PC-3 (cell line): ENCODE data around the gene RFC3. TPM values are rescaled to one million over a fixed set of nuclear protein-coding genes. Genes with fewer than 3 reads are reported as not detected.

Source experiments
- ATAC-seq: fragments of 200-7000 bp; cut with Tn5 transposase; 2 replicates; pipeline ENCODE4 v1.9.1; 2020; ENCODE audit warnings: mild to moderate bottlenecking, moderate library complexity
- BruUV-seq: library from RNA; stranded (reverse); fragments of 400-500 nt; replicated peaks from 2 replicates; lab custom pipeline; 2021; lab: Mats Ljungman, UMichigan
- CTCF ChIA-PET: fragments of 300-600 bp; sonication (Branson Sonifier 250); formaldehyde crosslinking; loops from one replicate; lab custom pipeline; 2022; ENCODE audit warnings: antibody characterized with exemption; lab: Charles Lee
- POLR2A ChIA-PET: fragments of 300-600 bp; sonication (Branson Sonifier 250); formaldehyde crosslinking; loops from one replicate; lab custom pipeline; 2022; ENCODE audit warnings: antibody characterized with exemption; ENCODE audit not compliant: unreplicated experiment; lab: Charles Lee
- DNase-seq: peaks from one replicate; pipeline ENCODE4 v3.0.0-alpha.2; 2015
- H2AFZ ChIP-seq: fragments of 300-600 bp; sonication (generic); 2 replicates; pipeline ENCODE4 v1.6.0; 2016; ENCODE audit warnings: antibody characterized with exemption, low read length
- H3F3A ChIP-seq: fragments of 300-600 bp; sonication (generic); one replicate; pipeline ENCODE4 v1.6.0; 2017; ENCODE audit warnings: antibody characterized with exemption, low read length, control low read depth, mild to moderate bottlenecking; ENCODE audit not compliant: unreplicated experiment
- H3K27ac ChIP-seq: fragments of 300-600 bp; sonication (generic); 2 replicates; pipeline ENCODE4 v1.5.1; 2016; ENCODE audit warnings: mild to moderate bottlenecking, low read length
- H3K27me3 ChIP-seq: fragments of 300-600 bp; sonication (generic); 2 replicates; pipeline ENCODE4 v1.6.1; 2016; ENCODE audit warnings: low read length, mixed read lengths
- H3K36me3 ChIP-seq: fragments of 300-600 bp; sonication (generic); 2 replicates; pipeline ENCODE4 v1.6.1; 2016; ENCODE audit warnings: low read depth, mixed run types, low read length, mixed read lengths
- H3K4me1 ChIP-seq: fragments of 300-600 bp; sonication (generic); 2 replicates; pipeline ENCODE4 v1.5.1; 2016; ENCODE audit warnings: low read length; ENCODE audit not compliant: insufficient read depth
- H3K4me2 ChIP-seq: fragments of 300-600 bp; sonication (generic); 2 replicates; pipeline ENCODE4 v1.6.0; 2016; ENCODE audit warnings: low read length
- H3K4me3 ChIP-seq: fragments of 300-600 bp; sonication (generic); 2 replicates; pipeline ENCODE4 v1.5.1; 2016; ENCODE audit warnings: mild to moderate bottlenecking, low read length, mixed read lengths
- H3K79me2 ChIP-seq: fragments of 300-600 bp; sonication (generic); 2 replicates; pipeline ENCODE4 v1.6.1; 2017; ENCODE audit warnings: low read length, mixed read lengths
- H3K9ac ChIP-seq: fragments of 300-600 bp; sonication (generic); 2 replicates; pipeline ENCODE4 v1.6.0; 2016; ENCODE audit warnings: mild to moderate bottlenecking, low read length
- H3K9me2 ChIP-seq: fragments of 300-600 bp; sonication (generic); replicated peaks from 2 replicates; pipeline ENCODE4 v1.6.1; 2016; ENCODE audit warnings: mixed run types, low read length, mixed read lengths
- H3K9me3 ChIP-seq: fragments of 300-600 bp; sonication (generic); 2 replicates; pipeline ENCODE4 v1.6.1; 2016; ENCODE audit warnings: low read length, mixed read lengths
- H4K20me1 ChIP-seq: fragments of 300-600 bp; sonication (generic); 2 replicates; pipeline ENCODE4 v1.6.1; 2016; ENCODE audit warnings: low read length, mixed read lengths
- EZH2 ChIP-seq: fragments of 300-600 bp; sonication (generic); IDR thresholded peaks from one replicate; pipeline ENCODE4 v1.6.1; 2017; ENCODE audit warnings: antibody characterized with exemption, mild to moderate bottlenecking, low read length; ENCODE audit not compliant: unreplicated experiment
- EZH2phosphoT487 ChIP-seq: fragments of 300-600 bp; sonication (generic); IDR thresholded peaks from 2 replicates; pipeline ENCODE4 v1.6.1; 2018; ENCODE audit warnings: mild to moderate bottlenecking, antibody characterized with exemption, low read length, borderline replicate concordance
- intact Hi-C: fragments of 100-400 bp; cut with micrococcal nuclease; formaldehyde crosslinking; loops from 2 replicates; pipeline ENCODE4 v1.9.0; 2023
- total RNA-seq: library from RNA; depleted of rRNA; stranded (reverse); fragments of >200 nt; gene quantifications from 2 replicates; pipeline ENCODE4 v1.2.3, GENCODE V29; 2014
- TF ChIP-seq, protein P1 (sequence below): fragments of 300-600 bp; sonication (generic); conservative IDR thresholded peaks from 2 replicates; pipeline ENCODE4 v1.5.1; 2017; ENCODE audit warnings: antibody characterized with exemption, low read depth, mild to moderate bottlenecking, low read length

The RFC3 gene
- total RNA-seq, 1 experiment from 2014 or later = 32.2 TPM

DNA sequence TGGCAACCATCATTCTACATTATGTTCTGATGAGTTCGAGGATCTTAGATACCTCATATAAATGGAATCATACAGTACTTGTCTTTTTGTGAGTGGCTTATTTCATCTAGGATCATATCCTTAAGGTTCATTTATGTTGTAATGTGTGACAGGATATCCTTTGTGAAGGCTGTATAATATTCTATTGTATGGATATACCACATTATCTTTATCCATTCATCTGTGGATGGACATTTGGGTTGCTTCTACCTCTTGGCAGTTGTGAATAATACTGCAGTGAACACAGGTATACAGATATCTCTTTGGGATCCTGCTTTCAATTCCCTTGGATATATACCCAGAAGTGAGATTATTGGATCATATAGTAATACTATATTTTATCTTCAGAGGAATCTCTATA, 33.2 kb upstream of the RFC3 start:
- Histone ChIP-seq H3K4me3 (no peak overlapping the region), H3K27me3 (no peaks in the 10 kb centered on the region), H4K20me1 (no peaks in the 10 kb centered on the region), H3K27ac (no peak overlapping the region), H3K4me1 (no peaks in the 10 kb centered on the region; the same call in 1 of the 2 replicates), H3K79me2 (no peaks in the 10 kb centered on the region), H3K9me2 (no peaks in the 10 kb centered on the region), H3K36me3 (no peaks in the 10 kb centered on the region), H3K4me2 (no peak overlapping the region), H2AFZ (no peak overlapping the region), H3K9me3 (no peaks in the 10 kb centered on the region), H3F3A (no peaks in the 10 kb centered on the region), H3K9ac (no peak overlapping the region)
- TF ChIP-seq EZH2 = no peak
- no peak for ATAC-seq
- ChIA-PET CTCF (interaction anchor here (0.6 kb wide), 1 partner anchor 23 kb away, joined by 3 read pairs; no protein-coding TSS in a partner anchor), POLR2A (no interaction called here)
- no peak for DNase-seq
- no TSS peak for BruUV-seq
- intact Hi-C loops = no loop called here

DNA sequence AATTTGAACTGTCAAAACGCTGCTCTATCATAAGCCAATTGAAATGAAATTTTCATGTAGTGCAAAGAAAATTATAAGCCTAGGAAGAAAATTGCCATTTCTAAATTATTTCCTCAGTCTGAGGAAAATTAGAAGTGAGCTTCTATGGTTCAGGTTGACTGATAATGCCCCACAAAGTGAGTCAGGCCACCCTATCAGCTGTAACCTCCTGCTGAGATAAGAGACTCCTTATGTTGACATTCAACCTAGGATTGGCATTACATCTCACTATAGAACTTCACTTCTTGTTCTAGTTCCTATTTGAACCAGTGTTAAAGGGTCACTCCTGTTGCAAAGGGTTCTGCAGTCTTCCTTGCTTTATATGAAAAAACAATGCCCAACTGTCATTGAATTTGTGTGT, 32.6 kb upstream of the RFC3 start:
- POLR2A ChIA-PET = no interaction called here

DNA sequence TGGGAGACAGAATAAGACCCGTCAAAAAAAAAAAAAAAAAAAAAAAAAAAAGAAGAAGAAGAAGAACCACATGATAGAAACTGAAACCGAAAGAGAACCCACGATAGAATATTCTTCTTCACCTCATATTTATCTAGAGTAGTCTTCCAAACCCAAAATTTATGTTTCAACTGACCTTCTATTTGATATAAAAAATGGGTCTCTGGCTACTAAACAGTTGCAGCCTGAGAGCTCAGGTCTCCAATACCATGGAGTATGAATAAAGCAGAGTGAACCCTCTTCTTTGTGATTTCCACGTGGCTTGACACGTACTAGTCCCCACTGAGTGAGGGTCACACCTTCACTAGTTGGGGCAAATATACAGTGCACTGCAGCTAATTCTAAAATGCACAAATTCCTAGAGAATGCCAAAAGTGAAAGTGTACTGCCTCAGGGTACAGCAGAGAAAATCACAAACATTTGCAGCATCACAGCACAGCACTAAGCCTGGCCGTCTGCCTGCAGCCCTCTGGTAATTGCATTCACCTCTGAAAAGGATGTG, 30.8 kb upstream of the RFC3 start:
- Histone ChIP-seq H2AFZ (no peak overlapping the region), H3K4me2 (peak overlapping the region; percentile 29), H3K9me2 (no peaks in the 10 kb centered on the region), H3K4me1 (no peaks in the 10 kb centered on the region; the same call in 1 of the 2 replicates), H3K4me3 (0 out of 2 replicates have a peak overlapping the region, but pooled peaks have one; percentile 15), H3K27me3 (no peaks in the 10 kb centered on the region), H4K20me1 (no peaks in the 10 kb centered on the region), H3K36me3 (no peaks in the 10 kb centered on the region), H3K9ac (no peak overlapping the region), H3K27ac (no peak overlapping the region), H3F3A (no peaks in the 10 kb centered on the region), H3K9me3 (no peaks in the 10 kb centered on the region), H3K79me2 (no peaks in the 10 kb centered on the region)
- ChIA-PET CTCF (no interaction called here), POLR2A (no interaction called here)
- intact Hi-C loops = no loop called here
- no peak for ATAC-seq
- no peak for DNase-seq
- no TSS peak for BruUV-seq
- no peak for TF ChIP-seq EZH2phosphoT487
- TF ChIP-seq EZH2 = no peak
- TF ChIP-seq, protein P1, sequence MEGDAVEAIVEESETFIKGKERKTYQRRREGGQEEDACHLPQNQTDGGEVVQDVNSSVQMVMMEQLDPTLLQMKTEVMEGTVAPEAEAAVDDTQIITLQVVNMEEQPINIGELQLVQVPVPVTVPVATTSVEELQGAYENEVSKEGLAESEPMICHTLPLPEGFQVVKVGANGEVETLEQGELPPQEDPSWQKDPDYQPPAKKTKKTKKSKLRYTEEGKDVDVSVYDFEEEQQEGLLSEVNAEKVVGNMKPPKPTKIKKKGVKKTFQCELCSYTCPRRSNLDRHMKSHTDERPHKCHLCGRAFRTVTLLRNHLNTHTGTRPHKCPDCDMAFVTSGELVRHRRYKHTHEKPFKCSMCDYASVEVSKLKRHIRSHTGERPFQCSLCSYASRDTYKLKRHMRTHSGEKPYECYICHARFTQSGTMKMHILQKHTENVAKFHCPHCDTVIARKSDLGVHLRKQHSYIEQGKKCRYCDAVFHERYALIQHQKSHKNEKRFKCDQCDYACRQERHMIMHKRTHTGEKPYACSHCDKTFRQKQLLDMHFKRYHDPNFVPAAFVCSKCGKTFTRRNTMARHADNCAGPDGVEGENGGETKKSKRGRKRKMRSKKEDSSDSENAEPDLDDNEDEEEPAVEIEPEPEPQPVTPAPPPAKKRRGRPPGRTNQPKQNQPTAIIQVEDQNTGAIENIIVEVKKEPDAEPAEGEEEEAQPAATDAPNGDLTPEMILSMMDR = no peak

More for the DNA sequence above, 32.6 kb upstream of the RFC3 start:
- no peaks in the 10 kb centered on the region for H3K9me3 ChIP-seq
- no peaks in the 10 kb centered on the region; the same call in 1 of the 2 replicates for H3K4me1 ChIP-seq
- DNase-seq (no peak), ATAC-seq (no peak)
- intact Hi-C loops = no loop called here
- H3K27me3 ChIP-seq = no peaks in the 10 kb centered on the region
- no peak for TF ChIP-seq EZH2phosphoT487
- TF ChIP-seq EZH2 = no peak
- TF ChIP-seq, protein P1 = no peak
- no peaks in the 10 kb centered on the region for H4K20me1 ChIP-seq
- no peak overlapping the region for H2AFZ ChIP-seq
- CTCF ChIA-PET = interaction anchor here (0.6 kb wide), 1 partner anchor 24 kb away, joined by 3 read pairs; no protein-coding TSS in a partner anchor
- H3K27ac ChIP-seq = no peak overlapping the region
- no peaks in the 10 kb centered on the region for H3K9me2 ChIP-seq
- no peak overlapping the region for H3K4me2 ChIP-seq
- no peaks in the 10 kb centered on the region for H3F3A ChIP-seq
- H3K9ac ChIP-seq = no peak overlapping the region
- no peak overlapping the region for H3K4me3 ChIP-seq
- H3K79me2 ChIP-seq = no peaks in the 10 kb centered on the region
- BruUV-seq = no TSS peak
- no peaks in the 10 kb centered on the region for H3K36me3 ChIP-seq
